NB4 (cell line): Measurements from ENCODE around the gene SELENOS.

Experiments
- POLR2A ChIP-seq: IDR thresholded peaks from 2 replicates; pipeline ENCODE4 v1.6.1; 2011; ENCODE audit warnings: mild to moderate bottlenecking; ENCODE audit not compliant: insufficient read length; ENCODE audit errors: extremely low read depth
- TF ChIP-seq, protein P1 (sequence below): IDR thresholded peaks from one replicate; pipeline ENCODE4 v1.5.1; 2012; ENCODE audit warnings: low read depth, low read length

- TF ChIP-seq POLR2A = no peak
- TF ChIP-seq, protein P1, sequence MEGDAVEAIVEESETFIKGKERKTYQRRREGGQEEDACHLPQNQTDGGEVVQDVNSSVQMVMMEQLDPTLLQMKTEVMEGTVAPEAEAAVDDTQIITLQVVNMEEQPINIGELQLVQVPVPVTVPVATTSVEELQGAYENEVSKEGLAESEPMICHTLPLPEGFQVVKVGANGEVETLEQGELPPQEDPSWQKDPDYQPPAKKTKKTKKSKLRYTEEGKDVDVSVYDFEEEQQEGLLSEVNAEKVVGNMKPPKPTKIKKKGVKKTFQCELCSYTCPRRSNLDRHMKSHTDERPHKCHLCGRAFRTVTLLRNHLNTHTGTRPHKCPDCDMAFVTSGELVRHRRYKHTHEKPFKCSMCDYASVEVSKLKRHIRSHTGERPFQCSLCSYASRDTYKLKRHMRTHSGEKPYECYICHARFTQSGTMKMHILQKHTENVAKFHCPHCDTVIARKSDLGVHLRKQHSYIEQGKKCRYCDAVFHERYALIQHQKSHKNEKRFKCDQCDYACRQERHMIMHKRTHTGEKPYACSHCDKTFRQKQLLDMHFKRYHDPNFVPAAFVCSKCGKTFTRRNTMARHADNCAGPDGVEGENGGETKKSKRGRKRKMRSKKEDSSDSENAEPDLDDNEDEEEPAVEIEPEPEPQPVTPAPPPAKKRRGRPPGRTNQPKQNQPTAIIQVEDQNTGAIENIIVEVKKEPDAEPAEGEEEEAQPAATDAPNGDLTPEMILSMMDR = no peak
These were observed 2.7 kb upstream of the SELENOS start for GRCh38 chr15:101280007-101280406.
